Muscle of arm (tissue), 12 donors: ENCODE results near the gene COPZ2. TPM values are rescaled to one million over a fixed set of nuclear protein-coding genes. Genes with fewer than 3 reads are reported as not detected.
A peak's percentile ranks its signal among the peaks of the same experiment; 100 is the strongest.
"Not testable (repeated sequence)": the region's sequence is repeated elsewhere in the genome, so short reads cannot be mapped to it uniquely, and the experiment has no call there.

Source experiments
- DNase-seq: peaks from one replicate; pipeline ENCODE4 v3.0.0-alpha.2; 2013
- polyA plus RNA-seq, 12 donors: library from polyadenylated mRNA; unstranded; fragments of 120-200 nt; gene quantifications; one replicate each; pipeline ENCODE4 v1.2.1, GENCODE V29; 2013; ENCODE audit not compliant: insufficient read length in 12 of 12

Gene COPZ2
- polyA plus RNA-seq, 12 donors, result 36.1 to 70.2 (median 42.4) TPM; not detected in 1

GRCh38 chr17:48037838-48038323 lies 284 bp upstream of the COPZ2 start:
- no peak for DNase-seq

GRCh38 chr17:48036693-48037035 lies 933 bp downstream of the COPZ2 start:
- no peak for DNase-seq

GRCh38 chr17:48034734-48035133 lies 2.9 kb downstream of the COPZ2 start:
- not testable (repeated sequence) for DNase-seq

- DNase-seq, result no peak
Measured at GRCh38 chr17:48031966-48032365, 5.6 kb downstream of the COPZ2 start.

GRCh38 chr17:48030531-48030930 lies 7.1 kb downstream of the COPZ2 start:
- peak; percentile 61 for DNase-seq

GRCh38 chr17:48028736-48029135 lies 8.9 kb downstream of the COPZ2 start:
- no peak for DNase-seq

GRCh38 chr17:48027322-48027981 lies 10.1 kb downstream of the COPZ2 start:
- no peak for DNase-seq

GRCh38 chr17:48026502-48027321 lies 10.9 kb downstream of the COPZ2 start:
- DNase-seq, result peak; percentile 91

- no peak for DNase-seq
Measured at GRCh38 chr17:48025904-48026501, 11.6 kb downstream of the COPZ2 start.

GRCh38 chr17:48025040-48025903 lies 12.3 kb downstream of the COPZ2 start:
- DNase-seq, result peak; percentile 95

GRCh38 chr17:48024149-48025039 lies 13.2 kb downstream of the COPZ2 start:
- DNase-seq, result no peak

- DNase-seq, result peak; percentile 59
Measured at GRCh38 chr17:48023400-48024148, 14.0 kb downstream of the COPZ2 start.

- no peak for DNase-seq
Measured at GRCh38 chr17:48022901-48023300, 14.7 kb downstream of the COPZ2 start.

- DNase-seq, result no peak
Measured at GRCh38 chr17:48021934-48022333, 15.7 kb downstream of the COPZ2 start.

GRCh38 chr17:48017817-48018158 lies 19.8 kb downstream of the COPZ2 start:
- not testable (repeated sequence) for DNase-seq

GRCh38 chr17:48016112-48016511 lies 21.5 kb downstream of the COPZ2 start:
- no peak for DNase-seq

GRCh38 chr17:48014595-48015111 lies 22.9 kb downstream of the COPZ2 start:
- no peak for DNase-seq

- no peak for DNase-seq
Measured at GRCh38 chr17:48013876-48014594, 23.6 kb downstream of the COPZ2 start.

GRCh38 chr17:48012654-48013053 lies 24.9 kb downstream of the COPZ2 start:
- DNase-seq, result no peak
